Neural cell (in vitro differentiated cells): ENCODE results near the gene PARP16. TPM values are rescaled to one million over a fixed set of nuclear protein-coding genes. Genes with fewer than 3 reads are reported as not detected.

Experiments
- H2AFZ ChIP-seq: fragments of 200-600, 300-800 bp; sonication (generic), shearing (Covaris generic); 2 replicates; pipeline ENCODE4 v1.6.0; 2014; ENCODE audit warnings: low read depth, mild to moderate bottlenecking, antibody characterized with exemption, low read length, moderate library complexity
- H3F3A ChIP-seq: fragments of 200-600 bp; shearing (Covaris generic); 2 replicates; pipeline ENCODE4 v1.6.1; 2016; ENCODE audit warnings: mild to moderate bottlenecking, moderate library complexity, mixed read lengths, antibody characterized with exemption, low read length; ENCODE audit not compliant: insufficient read depth, poor library complexity, severe bottlenecking
- H3K27ac ChIP-seq: fragments of 200-600, 300-800 bp; sonication (generic), shearing (Covaris generic); 2 replicates; pipeline ENCODE4 v1.5.1; 2014; ENCODE audit warnings: mild to moderate bottlenecking, low read length, moderate library complexity
- H3K27me3 ChIP-seq: fragments of 300-800, 200-600 bp; sonication (generic), shearing (Covaris generic); 2 replicates; pipeline ENCODE4 v1.6.0; 2014; ENCODE audit warnings: mild to moderate bottlenecking, low read depth, low read length, moderate library complexity; ENCODE audit not compliant: insufficient read depth
- H3K36me3 ChIP-seq: fragments of 300-800, 200-600 bp; sonication (generic), shearing (Covaris generic); 2 replicates; pipeline ENCODE4 v1.5.1; 2014; ENCODE audit warnings: mild to moderate bottlenecking, antibody characterized with exemption, low read length, moderate library complexity; ENCODE audit not compliant: insufficient read depth
- H3K4me2 ChIP-seq: fragments of 300-800, 200-600 bp; sonication (generic), shearing (Covaris generic); 2 replicates; pipeline ENCODE4 v1.6.0; 2014; ENCODE audit warnings: mild to moderate bottlenecking, low read length
- H3K4me3 ChIP-seq: fragments of 300-800, 200-600 bp; sonication (generic), shearing (Covaris generic); 2 replicates; pipeline ENCODE4 v1.5.1; 2014; ENCODE audit warnings: mild to moderate bottlenecking, low read length, moderate library complexity
- H3K79me2 ChIP-seq: fragments of 200-600 bp; shearing (Covaris generic); replicated peaks from 2 replicates; pipeline ENCODE4 v1.6.0; 2014; ENCODE audit warnings: mild to moderate bottlenecking, low read length, moderate library complexity; ENCODE audit not compliant: insufficient read depth
- H3K9ac ChIP-seq: fragments of 300-800, 200-600 bp; sonication (generic), shearing (Covaris generic); 2 replicates; pipeline ENCODE4 v1.6.1; 2016; ENCODE audit warnings: mild to moderate bottlenecking, low read length, mixed read lengths
- H3K9me2 ChIP-seq: fragments of 200-600 bp; shearing (Covaris generic); 2 replicates; pipeline ENCODE4 v1.6.1; 2016; ENCODE audit warnings: mild to moderate bottlenecking, low read length, mixed read lengths; ENCODE audit not compliant: insufficient read depth
- H3K9me3 ChIP-seq: fragments of 200-600, 300-800 bp; sonication (generic), shearing (Covaris generic); 2 replicates; pipeline ENCODE4 v1.6.1; 2016; ENCODE audit warnings: mild to moderate bottlenecking, mixed run types, low read length, moderate library complexity, mixed read lengths
- H4K20me1 ChIP-seq: fragments of 200-600 bp; shearing (Covaris generic); 2 replicates; pipeline ENCODE4 v1.6.1; 2016; ENCODE audit warnings: mild to moderate bottlenecking, mixed run types; ENCODE audit not compliant: insufficient read depth
- EP300 ChIP-seq: fragments of 450-650 bp; conservative IDR thresholded peaks from 2 replicates; pipeline ENCODE4 v1.6.1; 2014; ENCODE audit warnings: antibody characterized with exemption, mild to moderate bottlenecking, moderate library complexity; ENCODE audit not compliant: poor library complexity, severe bottlenecking
- EZH2 ChIP-seq: fragments of 200-600, 300-800 bp; shearing (Covaris generic), sonication (generic); IDR thresholded peaks from 2 replicates; pipeline ENCODE4 v1.6.1; 2014; ENCODE audit warnings: antibody characterized with exemption, low read length, borderline replicate concordance, mild to moderate bottlenecking; ENCODE audit not compliant: insufficient read depth, poor library complexity, severe bottlenecking
- MXI1 ChIP-seq: fragments of 450-650 bp; conservative IDR thresholded peaks from 2 replicates; pipeline ENCODE4 v1.6.1; 2014; ENCODE audit warnings: antibody characterized with exemption, mild to moderate bottlenecking; ENCODE audit not compliant: poor library complexity, severe bottlenecking
- POLR2AphosphoS5 ChIP-seq: IDR thresholded peaks from 2 replicates; pipeline ENCODE4 v1.6.1; 2012
- RAD21 ChIP-seq: fragments of 450-650 bp; conservative IDR thresholded peaks from 2 replicates; pipeline ENCODE4 v1.6.1; 2014; ENCODE audit warnings: antibody characterized with exemption, mild to moderate bottlenecking, moderate library complexity
- REST ChIP-seq: IDR thresholded peaks from 2 replicates; pipeline ENCODE4 v1.6.1; 2012; ENCODE audit warnings: borderline replicate concordance
- SMC3 ChIP-seq: fragments of 450-650 bp; conservative IDR thresholded peaks from 2 replicates; pipeline ENCODE4 v1.6.1; 2014; ENCODE audit warnings: antibody characterized with exemption, mild to moderate bottlenecking, moderate library complexity; ENCODE audit not compliant: poor library complexity
- TAF1 ChIP-seq: IDR thresholded peaks from 2 replicates; pipeline ENCODE4 v1.6.1; 2012; ENCODE audit warnings: low read depth
- polyA plus RNA-seq: library from polyadenylated mRNA; depleted of rRNA; stranded (reverse); fragments of >200 nt; gene quantifications from 2 replicates; pipeline ENCODE4 v1.2.3, GENCODE V29; 2014
- TF ChIP-seq, protein P1 (sequence below): fragments of 450-650 bp; IDR thresholded peaks from 2 replicates; pipeline ENCODE4 v1.5.1; 2014; ENCODE audit warnings: antibody characterized with exemption, mild to moderate bottlenecking, moderate library complexity; ENCODE audit not compliant: poor library complexity, severe bottlenecking

PARP16 gene
- polyA plus RNA-seq, 1 donor from 2014 or later, result 17.0 TPM

DNA sequence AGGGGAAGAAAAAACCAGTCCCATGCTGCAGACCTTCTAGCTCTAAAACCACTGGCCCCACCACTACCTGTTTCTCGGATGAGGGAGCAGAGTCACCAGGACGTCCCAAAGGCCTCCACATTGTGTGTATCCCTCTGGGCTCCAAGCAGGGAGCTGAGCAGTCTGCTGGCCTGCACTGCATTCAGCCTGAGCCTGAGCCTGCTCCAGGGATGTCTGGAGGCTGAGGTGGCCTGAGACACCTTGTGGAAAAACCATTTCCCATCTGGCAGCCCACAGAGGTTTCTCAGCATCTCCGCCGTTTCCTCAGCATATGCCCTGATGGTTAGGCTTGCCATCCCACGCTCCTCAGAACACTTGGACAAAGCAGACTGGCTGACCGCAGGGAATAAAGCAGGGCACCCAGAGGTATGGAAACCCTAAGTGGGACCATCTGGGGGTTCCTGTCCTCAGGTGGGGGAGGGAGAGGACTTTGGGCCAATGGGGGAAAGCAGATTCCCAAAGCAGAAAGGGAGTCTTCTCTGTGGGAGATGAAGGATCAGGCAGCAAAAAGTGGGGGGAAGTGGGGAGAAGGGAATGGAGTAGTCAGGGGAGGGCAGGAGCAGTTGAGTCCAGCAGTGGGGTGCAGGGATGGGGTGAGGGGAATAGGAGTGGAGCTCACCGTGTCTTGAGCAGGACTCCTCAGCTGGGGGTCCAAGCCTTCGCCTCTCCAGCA, 75.8 kb downstream of the PARP16 start, which contains the start of gene CILP:
Gene CILP (minus strand): TSS at position 704 of the 712 bp plus-strand sequence. CDS start 1,718 bp downstream, outside the sequence.
- no peaks in the 10 kb centered on the region for H3K27me3 ChIP-seq
- H3K36me3 ChIP-seq, result no peaks in the 10 kb centered on the region
- H3K79me2 ChIP-seq, result no peaks in the 10 kb centered on the region
- H3K9ac ChIP-seq, result no peak within 1 kb of the TSS
- H3F3A ChIP-seq, result no peaks in the 10 kb centered on the region
- no peaks in the 10 kb centered on the region for H3K9me2 ChIP-seq
- no peak within 1 kb of the TSS for H3K4me2 ChIP-seq
- no peak within 1 kb of the TSS for H3K4me3 ChIP-seq
- no peak within 1 kb of the TSS for H3K27ac ChIP-seq
- no peak within 1 kb of the TSS for H2AFZ ChIP-seq
- no peaks in the 10 kb centered on the region for H4K20me1 ChIP-seq
- TF ChIP-seq POLR2AphosphoS5 (no peak), TAF1 (no peak)
- no peaks in the 10 kb centered on the region for H3K9me3 ChIP-seq

DNA sequence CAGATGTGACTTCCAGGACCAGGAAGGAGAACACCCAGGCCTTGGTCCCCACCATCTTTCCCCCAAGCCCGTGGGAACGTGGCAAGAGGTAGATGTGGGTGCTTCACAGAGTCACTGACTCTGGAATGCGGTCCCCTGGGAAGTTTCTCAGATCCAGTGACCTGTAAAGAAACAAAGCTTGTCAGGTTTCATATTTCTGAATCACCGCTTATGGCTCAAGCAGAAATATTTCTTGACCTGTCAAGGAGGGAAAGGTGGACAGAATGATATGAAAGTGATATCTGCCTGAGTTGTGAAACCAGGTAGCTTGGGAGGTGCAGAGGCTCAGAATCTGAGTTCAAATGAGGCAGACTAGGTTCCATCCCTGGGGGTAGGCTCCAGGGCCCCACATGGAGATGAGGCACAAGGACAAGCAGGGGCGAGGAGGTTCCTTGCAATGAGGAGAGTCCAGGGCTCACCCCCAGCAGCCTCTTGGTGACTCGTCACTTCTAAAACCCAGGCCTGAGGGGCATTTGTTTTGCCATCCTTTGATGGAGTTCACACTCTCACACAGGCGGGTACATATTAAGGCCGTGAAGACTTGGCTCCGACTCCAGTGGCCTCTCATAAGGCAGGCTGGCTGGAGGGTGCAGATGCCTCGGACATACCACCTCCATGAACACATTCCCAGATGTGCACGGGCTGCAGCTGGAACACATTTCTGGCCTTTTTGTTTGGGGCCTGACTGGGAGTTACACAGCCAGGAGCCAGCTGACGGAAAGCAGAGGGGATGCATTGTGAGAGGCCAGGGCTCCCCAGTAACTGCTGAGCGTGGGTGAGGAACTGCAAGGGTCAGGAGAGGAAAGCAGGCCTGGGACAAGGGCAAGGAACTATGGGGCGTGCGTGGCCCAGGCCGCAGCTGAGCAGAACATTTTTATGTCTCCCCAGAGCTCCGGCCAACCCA, 76.7 kb downstream of the PARP16 start:
- no peaks in the 10 kb centered on the region for H3K27me3 ChIP-seq
- no peak overlapping the region for H3K4me2 ChIP-seq
- no peaks in the 10 kb centered on the region for H4K20me1 ChIP-seq
- H3K9ac ChIP-seq, result no peak overlapping the region
- no peak overlapping the region for H2AFZ ChIP-seq
- no peak for TF ChIP-seq SMC3
- TF ChIP-seq EP300, result no peak
- TF ChIP-seq REST, result no peak
- TF ChIP-seq POLR2AphosphoS5, result no peak
- TF ChIP-seq MXI1, result no peak
- TF ChIP-seq RAD21, result no peak
- no peak for TF ChIP-seq TAF1
- TF ChIP-seq, protein P1, sequence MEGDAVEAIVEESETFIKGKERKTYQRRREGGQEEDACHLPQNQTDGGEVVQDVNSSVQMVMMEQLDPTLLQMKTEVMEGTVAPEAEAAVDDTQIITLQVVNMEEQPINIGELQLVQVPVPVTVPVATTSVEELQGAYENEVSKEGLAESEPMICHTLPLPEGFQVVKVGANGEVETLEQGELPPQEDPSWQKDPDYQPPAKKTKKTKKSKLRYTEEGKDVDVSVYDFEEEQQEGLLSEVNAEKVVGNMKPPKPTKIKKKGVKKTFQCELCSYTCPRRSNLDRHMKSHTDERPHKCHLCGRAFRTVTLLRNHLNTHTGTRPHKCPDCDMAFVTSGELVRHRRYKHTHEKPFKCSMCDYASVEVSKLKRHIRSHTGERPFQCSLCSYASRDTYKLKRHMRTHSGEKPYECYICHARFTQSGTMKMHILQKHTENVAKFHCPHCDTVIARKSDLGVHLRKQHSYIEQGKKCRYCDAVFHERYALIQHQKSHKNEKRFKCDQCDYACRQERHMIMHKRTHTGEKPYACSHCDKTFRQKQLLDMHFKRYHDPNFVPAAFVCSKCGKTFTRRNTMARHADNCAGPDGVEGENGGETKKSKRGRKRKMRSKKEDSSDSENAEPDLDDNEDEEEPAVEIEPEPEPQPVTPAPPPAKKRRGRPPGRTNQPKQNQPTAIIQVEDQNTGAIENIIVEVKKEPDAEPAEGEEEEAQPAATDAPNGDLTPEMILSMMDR, result no peak
- TF ChIP-seq EZH2, result no peak
- no peaks in the 10 kb centered on the region for H3K79me2 ChIP-seq
- no peak overlapping the region for H3K4me3 ChIP-seq
- H3K9me3 ChIP-seq, result no peaks in the 10 kb centered on the region
- H3F3A ChIP-seq, result no peaks in the 10 kb centered on the region
- H3K36me3 ChIP-seq, result no peaks in the 10 kb centered on the region
- no peak overlapping the region for H3K27ac ChIP-seq
- H3K9me2 ChIP-seq, result no peaks in the 10 kb centered on the region
